Measurements from ENCODE around the gene ANKRD12. TPM values are rescaled to one million over a fixed set of nuclear protein-coding genes. Genes with fewer than 3 reads are reported as not detected.

ANKRD12 gene
- total and polyA plus RNA-seq, 10 of the 15 experiments (the other 5 are each of a cell fraction or from before 2014, with no cell fraction given) = 5.9 to 45.7 (median 20.2) TPM

DNA sequence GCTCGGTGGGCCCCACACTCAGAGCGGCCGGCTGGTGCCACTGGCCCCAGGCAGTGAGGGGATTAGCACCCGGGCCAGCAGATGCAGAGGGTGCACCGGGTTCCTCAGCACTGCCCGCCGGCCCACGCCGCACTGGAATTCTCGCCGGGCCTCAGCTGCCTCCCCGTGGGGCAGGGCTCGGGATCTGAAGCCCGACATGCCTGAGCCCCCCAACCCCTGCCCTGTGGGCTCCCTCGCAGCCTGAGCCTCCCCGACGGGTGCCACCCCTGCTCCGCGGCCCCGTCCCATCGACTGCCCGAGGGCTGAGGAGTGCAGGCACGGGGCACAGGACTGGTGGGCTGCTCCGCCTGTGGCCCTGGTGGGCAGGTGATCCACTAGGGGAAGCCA, 160.4 kb downstream of the ANKRD12 start (continued):
- TF ChIP-seq, protein P1, sequence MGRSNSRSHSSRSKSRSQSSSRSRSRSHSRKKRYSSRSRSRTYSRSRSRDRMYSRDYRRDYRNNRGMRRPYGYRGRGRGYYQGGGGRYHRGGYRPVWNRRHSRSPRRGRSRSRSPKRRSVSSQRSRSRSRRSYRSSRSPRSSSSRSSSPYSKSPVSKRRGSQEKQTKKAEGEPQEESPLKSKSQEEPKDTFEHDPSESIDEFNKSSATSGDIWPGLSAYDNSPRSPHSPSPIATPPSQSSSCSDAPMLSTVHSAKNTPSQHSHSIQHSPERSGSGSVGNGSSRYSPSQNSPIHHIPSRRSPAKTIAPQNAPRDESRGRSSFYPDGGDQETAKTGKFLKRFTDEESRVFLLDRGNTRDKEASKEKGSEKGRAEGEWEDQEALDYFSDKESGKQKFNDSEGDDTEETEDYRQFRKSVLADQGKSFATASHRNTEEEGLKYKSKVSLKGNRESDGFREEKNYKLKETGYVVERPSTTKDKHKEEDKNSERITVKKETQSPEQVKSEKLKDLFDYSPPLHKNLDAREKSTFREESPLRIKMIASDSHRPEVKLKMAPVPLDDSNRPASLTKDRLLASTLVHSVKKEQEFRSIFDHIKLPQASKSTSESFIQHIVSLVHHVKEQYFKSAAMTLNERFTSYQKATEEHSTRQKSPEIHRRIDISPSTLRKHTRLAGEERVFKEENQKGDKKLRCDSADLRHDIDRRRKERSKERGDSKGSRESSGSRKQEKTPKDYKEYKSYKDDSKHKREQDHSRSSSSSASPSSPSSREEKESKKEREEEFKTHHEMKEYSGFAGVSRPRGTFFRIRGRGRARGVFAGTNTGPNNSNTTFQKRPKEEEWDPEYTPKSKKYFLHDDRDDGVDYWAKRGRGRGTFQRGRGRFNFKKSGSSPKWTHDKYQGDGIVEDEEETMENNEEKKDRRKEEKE (IDR thresholded peaks at IDR 0.05) = no peak
- TF ChIP-seq RB1 (IDR thresholded peaks at IDR 0.05; ENCODE audit: borderline replicate concordance) = no peak
- no peak for TF ChIP-seq TARDBP (IDR thresholded peaks at IDR 0.05; ENCODE audit: borderline replicate concordance)
- TF ChIP-seq YBX1 (IDR thresholded peaks at IDR 0.05) = no peak
- no peak for TF ChIP-seq SREBF1 (IDR thresholded peaks at IDR 0.05; ENCODE audit: low read length)
- TF ChIP-seq, protein P2, sequence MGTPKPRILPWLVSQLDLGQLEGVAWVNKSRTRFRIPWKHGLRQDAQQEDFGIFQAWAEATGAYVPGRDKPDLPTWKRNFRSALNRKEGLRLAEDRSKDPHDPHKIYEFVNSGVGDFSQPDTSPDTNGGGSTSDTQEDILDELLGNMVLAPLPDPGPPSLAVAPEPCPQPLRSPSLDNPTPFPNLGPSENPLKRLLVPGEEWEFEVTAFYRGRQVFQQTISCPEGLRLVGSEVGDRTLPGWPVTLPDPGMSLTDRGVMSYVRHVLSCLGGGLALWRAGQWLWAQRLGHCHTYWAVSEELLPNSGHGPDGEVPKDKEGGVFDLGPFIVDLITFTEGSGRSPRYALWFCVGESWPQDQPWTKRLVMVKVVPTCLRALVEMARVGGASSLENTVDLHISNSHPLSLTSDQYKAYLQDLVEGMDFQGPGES (IDR thresholded peaks at IDR 0.05) = no peak
- TF ChIP-seq TBL1XR1 (IDR thresholded peaks at IDR 0.05; ENCODE audit: low read depth, low read length) = no peak
- no peak for TF ChIP-seq MEF2A (IDR thresholded peaks at IDR 0.05; ENCODE audit: insufficient read depth, low read depth, low read length)

DNA sequence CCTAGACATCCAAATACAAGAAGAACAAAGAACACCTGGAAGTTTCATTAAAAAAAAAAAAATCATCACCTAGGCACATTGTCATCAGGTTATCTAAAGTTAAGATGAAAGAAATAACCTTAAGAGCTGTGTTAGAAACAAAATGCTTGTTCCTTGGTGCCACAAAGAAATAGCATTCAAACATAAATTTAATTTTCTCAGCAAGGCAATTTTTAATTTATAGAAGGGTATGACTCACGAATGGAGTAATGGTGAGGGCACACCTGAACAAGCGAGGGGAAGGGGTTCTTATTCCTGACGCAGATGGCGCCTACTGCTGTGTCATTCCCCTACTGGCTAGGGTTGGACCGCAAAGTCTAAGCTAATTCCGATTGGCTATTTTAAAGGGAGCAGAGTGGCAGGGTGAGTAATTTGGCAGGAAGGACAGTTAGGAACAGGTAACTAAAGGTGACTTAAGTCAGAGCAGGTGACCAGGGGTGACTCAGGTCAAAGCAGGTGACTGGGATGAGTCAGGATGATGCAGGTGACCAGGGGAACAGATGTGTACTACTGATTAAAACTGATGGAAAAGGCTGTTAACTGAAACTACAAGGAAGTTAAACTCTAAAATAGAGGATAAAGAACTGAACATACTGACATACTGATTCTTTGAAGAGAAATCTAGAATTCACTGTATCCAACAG, 167.9 kb downstream of the ANKRD12 start:
- no peak for TF ChIP-seq EGR1 (IDR thresholded peaks at IDR 0.05; ENCODE audit: borderline replicate concordance in 1 of 2, low read depth in 2 of 2, low read length in 2 of 2)
- TF ChIP-seq MXI1 (IDR thresholded peaks at IDR 0.05; ENCODE audit: low read depth, low read length) = no peak
- TF ChIP-seq ZNF274 (IDR thresholded peaks at IDR 0.05; ENCODE audit: insufficient read depth, insufficient read length) = no peak
- CTCF ChIA-PET = no interaction called here

More for the DNA sequence above, 167.9 kb downstream of the ANKRD12 start:
- Histone ChIP-seq H3K9ac (ENCODE audit: control insufficient read depth, insufficient read depth, low read length) (no peak overlapping the region), H3K27ac (ENCODE audit: control insufficient read depth, insufficient read depth) (no peak overlapping the region), H3K27me3 (replicated peaks in 1 of 2; ENCODE audit: control insufficient read depth in 2 of 2, insufficient read depth in 2 of 2, low read length in 1 of 2) (no peaks in the 10 kb centered on the region), H3K4me3 (no peak overlapping the region), H3K9me3 (replicated peaks; ENCODE audit: control insufficient read depth, insufficient read depth, low read length) (no peaks in the 10 kb centered on the region; the same call in 2 of the 3 replicates), H3K4me1 (ENCODE audit: control insufficient read depth, insufficient read depth, low read length) (no peaks in the 10 kb centered on the region), H4K20me1 (ENCODE audit: control insufficient read depth, insufficient read depth) (no peaks in the 10 kb centered on the region), H3K79me2 (ENCODE audit: control insufficient read depth, insufficient read depth, low read length) (no peaks in the 10 kb centered on the region), H3K36me3 (ENCODE audit: control insufficient read depth in 2 of 2, insufficient read depth in 2 of 2, low read length in 1 of 2) (no peaks in the 10 kb centered on the region), H3K4me2 (ENCODE audit: control insufficient read depth, insufficient read depth) (no peak overlapping the region), H2AFZ (ENCODE audit: control insufficient read depth, low read depth, low read length) (no peak overlapping the region)
- ATAC-seq (no peak), FAIRE-seq (peak; percentile 41), DNase-seq (ENCODE audit: low read depth, low spot score) (no peak)
- intact Hi-C loops (cut with micrococcal nuclease; ENCODE audit: unreplicated experiment) = no loop called here
- in situ Hi-C loops (cut with MboI) = no loop called here
- BruUV-seq (replicated peaks) = no TSS peak
- ChIA-PET RAD21 (ENCODE audit: unreplicated experiment) (no interaction called here), SMC1A (ENCODE audit: uncharacterized antibody, unreplicated experiment) (interaction anchor here (0.6 to 0.7 kb wide), 2 partner anchors 121 to 612 kb away, joined by 3 read pairs; no protein-coding TSS in a partner anchor), POLR2A (no interaction called here)
- WGBS (ENCODE audit: insufficient coverage, insufficient replicate concordance, low lambda C conversion rate, missing lambda C conversion rate) = 69% methylated on average over 6 of the region's 6 CpGs

All from GM12878 (cell line).